Upper lobe of left lung (tissue), 4 donors: ENCODE results near the gene SYT12.

Source experiments
- CTCF ChIP-seq, 6 experiments: fragments of 450-650 bp in 4 of 6; fragments of 200-600 bp in 2 of 6; sonication (generic) in 2 of 6; IDR thresholded peaks; one replicate each; pipeline ENCODE4 v1.5.1; 2016 to 2019; ENCODE audit warnings: antibody characterized with exemption in 6 of 6
- POLR2A ChIP-seq, 4 donors: fragments of 450-650 bp; IDR thresholded peaks; one replicate each; pipeline ENCODE4 v1.5.1; 2016 to 2017; ENCODE audit warnings: antibody characterized with exemption in 4 of 4, mild to moderate bottlenecking in 2 of 4
- POLR2AphosphoS5 ChIP-seq, 2 donors: sonication (generic); formaldehyde crosslinking; IDR thresholded peaks; one replicate each; pipeline ENCODE4 v1.5.1; 2017; ENCODE audit warnings: antibody characterized with exemption in 2 of 2

GRCh38 chr11:67098799-67099429 is 76.0 kb downstream of the SYT12 start:
- TF ChIP-seq CTCF (IDR thresholded peaks at IDR 0.05) (no peak), POLR2A (IDR thresholded peaks at IDR 0.05) (no peak), POLR2AphosphoS5 (IDR thresholded peaks at IDR 0.05) (no peak)
